Measurements from ENCODE around the gene ABCC2.

DNA sequence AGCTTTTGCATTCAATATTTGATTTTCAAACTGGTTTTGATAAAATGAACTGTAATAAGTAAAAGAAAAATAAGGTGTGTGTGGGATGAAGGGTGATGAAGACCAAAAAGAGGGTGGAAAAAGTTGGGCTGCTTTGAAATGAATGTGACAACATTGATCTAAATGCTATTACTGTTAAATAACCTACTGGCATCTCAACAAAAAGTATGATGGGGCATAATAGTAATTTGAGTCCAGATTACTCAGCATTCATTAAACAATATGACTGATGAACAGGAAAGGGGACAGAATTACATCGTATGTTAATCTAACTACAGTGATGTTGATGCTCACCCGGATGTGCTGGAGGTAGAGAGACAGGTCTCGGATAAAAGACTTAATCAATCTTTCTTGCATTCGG, 112.2 kb downstream of the ABCC2 start:
- TF ChIP-seq, protein P1, sequence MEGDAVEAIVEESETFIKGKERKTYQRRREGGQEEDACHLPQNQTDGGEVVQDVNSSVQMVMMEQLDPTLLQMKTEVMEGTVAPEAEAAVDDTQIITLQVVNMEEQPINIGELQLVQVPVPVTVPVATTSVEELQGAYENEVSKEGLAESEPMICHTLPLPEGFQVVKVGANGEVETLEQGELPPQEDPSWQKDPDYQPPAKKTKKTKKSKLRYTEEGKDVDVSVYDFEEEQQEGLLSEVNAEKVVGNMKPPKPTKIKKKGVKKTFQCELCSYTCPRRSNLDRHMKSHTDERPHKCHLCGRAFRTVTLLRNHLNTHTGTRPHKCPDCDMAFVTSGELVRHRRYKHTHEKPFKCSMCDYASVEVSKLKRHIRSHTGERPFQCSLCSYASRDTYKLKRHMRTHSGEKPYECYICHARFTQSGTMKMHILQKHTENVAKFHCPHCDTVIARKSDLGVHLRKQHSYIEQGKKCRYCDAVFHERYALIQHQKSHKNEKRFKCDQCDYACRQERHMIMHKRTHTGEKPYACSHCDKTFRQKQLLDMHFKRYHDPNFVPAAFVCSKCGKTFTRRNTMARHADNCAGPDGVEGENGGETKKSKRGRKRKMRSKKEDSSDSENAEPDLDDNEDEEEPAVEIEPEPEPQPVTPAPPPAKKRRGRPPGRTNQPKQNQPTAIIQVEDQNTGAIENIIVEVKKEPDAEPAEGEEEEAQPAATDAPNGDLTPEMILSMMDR (IDR thresholded peaks at IDR 0.05; ENCODE audit: poor library complexity, severe bottlenecking), result no peak
- TF ChIP-seq POLR2AphosphoS5 (IDR thresholded peaks at IDR 0.05), result no peak
- TF ChIP-seq EP300 (conservative IDR thresholded peaks at IDR 0.05; ENCODE audit: poor library complexity, severe bottlenecking), result no peak
- TF ChIP-seq EZH2 (IDR thresholded peaks at IDR 0.05; ENCODE audit: borderline replicate concordance, insufficient read depth, low read length, poor library complexity, severe bottlenecking), result no peak
